Peyer's patch (tissue), 4 donors: ENCODE measurements around the gene LMTK2.

Experiments used
- CTCF ChIP-seq, 6 experiments: fragments of 450-650 bp in 4 of 6; fragments of 200-600 bp in 2 of 6; sonication (generic) in 1 of 6; IDR thresholded peaks; one replicate each; pipeline ENCODE4 v1.5.1; 2017 to 2019; ENCODE audit warnings: antibody characterized with exemption in 6 of 6, mild to moderate bottlenecking in 3 of 6, moderate library complexity in 1 of 6
- POLR2A ChIP-seq, 2 donors: fragments of 450-650 bp; IDR thresholded peaks; one replicate each; pipeline ENCODE4 v1.5.1; 2017; ENCODE audit warnings: antibody characterized with exemption in 2 of 2, mild to moderate bottlenecking in 2 of 2, moderate library complexity in 2 of 2

- TF ChIP-seq POLR2A (IDR thresholded peaks at IDR 0.05) (no peak), CTCF (IDR thresholded peaks at IDR 0.05) (no peak)
These were observed 108.2 kb downstream of the LMTK2 start for GRCh38 chr7:98214811-98215321.
